GM19324 (cell line): ENCODE results near the gene STXBP5L.
"Not testable (repeated sequence)": the region's sequence is repeated elsewhere in the genome, so short reads cannot be mapped to it uniquely, and the experiment has no call there.

Experiments
- ATAC-seq: cut with Tn5 transposase; IDR thresholded peaks from one replicate; pipeline ENCODE4 v1.9.1; 2021; ENCODE audit warnings: mild to moderate bottlenecking, moderate library complexity; ENCODE audit not compliant: unreplicated experiment, low FRiP score

STXBP5L gene

DNA sequence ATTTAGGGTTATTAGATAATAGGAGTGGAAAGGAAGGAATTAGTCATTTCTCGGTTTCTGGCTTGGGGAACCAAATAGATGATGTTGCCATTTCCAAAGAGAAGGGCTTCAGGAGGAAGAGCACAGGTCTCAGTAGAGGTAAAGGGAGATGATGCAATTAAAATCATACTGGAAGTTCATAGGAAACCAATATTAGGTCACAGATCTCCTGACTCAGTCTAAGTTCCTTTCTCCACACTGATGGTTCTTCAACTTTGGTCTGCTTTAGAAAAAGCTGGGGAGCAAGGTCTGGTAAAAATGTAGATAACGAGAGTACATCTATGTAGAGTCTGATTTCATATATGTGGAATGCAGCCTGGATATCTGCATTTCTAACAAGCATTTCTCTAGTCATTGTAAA is 506.9 kb downstream of the STXBP5L start:
- ATAC-seq, result no peak

DNA sequence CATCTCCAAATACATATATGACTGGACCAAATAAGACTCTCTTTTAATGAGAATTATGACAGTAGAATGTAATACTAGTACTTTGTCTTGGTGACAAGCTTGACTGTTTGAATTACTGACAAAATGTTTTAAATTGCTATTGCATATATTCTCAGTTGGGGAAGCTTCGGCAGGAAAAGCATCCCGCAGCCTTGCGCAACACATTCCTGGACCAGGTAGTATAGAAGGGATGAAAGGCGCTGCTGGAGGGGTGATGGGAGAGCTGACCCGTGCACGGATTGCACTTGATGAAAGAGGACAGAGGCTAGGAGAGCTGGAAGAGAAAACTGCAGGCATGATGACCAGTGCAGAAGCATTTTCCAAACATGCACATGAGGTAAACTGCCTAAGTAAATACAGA is 510.2 kb downstream of the STXBP5L start:
- ATAC-seq, result no peak

DNA sequence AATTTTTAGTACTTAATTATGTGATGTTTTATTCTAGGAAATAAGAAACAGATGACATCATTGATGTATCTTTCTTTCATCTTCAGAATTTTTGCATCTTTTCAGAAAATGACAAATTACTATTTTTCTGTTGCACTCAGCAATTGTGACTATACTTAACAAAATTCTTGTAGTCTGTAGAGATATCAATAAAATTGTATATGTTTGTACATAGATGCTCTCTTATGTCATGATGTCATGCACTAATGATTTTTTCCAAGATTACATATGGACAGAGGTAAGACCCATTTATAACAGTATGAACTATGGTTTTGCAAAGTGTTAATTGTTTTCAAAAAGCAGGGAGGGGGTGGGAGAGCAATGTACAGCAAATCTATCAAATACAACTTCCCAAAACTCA is 516.5 kb downstream of the STXBP5L start:
- ATAC-seq, result no peak

DNA sequence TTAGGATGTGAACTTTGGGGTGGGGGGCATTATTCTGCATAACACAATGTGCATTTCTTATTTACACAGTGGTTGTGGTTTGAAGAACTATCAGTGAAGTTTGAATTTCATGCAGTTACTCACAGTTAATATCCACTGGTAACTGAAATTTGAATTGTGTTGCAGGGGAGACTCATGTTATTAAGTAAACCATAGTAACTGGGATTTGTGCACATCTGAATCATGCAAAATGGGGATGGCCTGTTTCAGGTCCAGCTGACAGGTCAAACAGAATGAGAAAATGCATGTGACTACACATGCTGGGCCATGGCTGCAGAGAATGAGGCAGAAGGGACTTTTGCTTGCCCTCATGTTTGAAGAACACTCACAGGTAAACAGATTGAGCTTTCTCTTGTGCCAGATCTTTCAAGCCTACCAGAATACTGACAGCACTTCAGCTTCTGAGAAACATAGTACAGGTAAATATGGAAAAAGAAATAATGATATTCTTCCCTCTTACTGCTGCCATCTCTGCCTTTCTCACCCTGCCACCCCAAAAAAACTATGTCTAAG is 522.7 kb downstream of the STXBP5L start:
- ATAC-seq, result no peak

DNA sequence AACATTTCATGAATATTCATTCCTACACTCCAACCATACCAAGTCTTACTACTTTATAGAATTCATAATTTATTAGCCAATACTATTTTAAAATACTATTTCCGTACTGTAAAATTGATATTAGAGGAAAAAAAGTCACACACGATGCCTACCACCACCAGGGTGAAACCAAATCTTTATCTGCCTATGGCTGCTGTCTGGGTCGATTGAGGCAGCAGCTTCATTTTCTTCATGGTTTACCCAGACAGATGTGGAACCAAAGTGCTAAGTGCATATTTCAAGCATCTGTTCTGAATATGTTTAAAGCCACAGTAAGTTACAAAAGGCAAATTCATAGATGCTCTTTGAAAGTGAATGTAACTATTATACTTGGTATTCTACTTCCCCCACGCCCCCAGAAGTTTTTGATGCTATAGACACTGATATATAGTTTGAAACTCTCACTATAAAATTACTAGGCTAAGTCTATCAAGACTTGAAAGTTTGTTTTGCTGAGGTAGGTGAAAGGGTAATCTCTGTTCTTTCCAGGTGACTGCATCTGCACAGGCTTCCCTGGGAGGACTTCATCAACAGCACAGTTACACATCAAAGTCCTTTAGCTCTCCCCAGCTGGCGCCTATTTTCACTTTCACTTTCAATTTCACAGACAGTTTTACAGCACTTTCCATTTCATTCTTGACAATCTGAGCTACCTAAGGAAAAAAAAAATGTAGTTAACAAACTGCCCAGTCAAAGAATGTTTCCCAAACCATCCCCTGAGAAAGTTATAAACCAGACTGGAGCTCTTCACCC is 523.9 kb downstream of the STXBP5L start:
- ATAC-seq, result peak; percentile 86

DNA sequence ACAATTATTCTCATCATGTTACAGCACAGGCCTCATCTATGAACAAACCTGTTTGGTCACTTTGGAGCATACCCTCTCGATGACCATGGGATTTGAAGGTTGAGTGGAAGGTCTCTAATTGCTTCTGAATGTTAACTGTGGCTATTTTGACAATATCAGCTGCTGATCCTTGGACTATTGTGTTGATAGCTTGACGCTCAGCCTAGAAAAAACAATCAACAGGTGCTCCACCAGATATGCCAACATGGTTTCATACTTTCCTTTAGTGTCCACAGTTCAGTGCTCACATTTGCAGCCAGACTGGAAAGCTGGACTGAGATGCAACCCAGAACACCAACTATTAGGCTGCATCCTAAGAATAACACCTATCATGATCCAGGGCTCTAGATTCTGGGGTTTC is 528.1 kb downstream of the STXBP5L start:
- no peak for ATAC-seq

DNA sequence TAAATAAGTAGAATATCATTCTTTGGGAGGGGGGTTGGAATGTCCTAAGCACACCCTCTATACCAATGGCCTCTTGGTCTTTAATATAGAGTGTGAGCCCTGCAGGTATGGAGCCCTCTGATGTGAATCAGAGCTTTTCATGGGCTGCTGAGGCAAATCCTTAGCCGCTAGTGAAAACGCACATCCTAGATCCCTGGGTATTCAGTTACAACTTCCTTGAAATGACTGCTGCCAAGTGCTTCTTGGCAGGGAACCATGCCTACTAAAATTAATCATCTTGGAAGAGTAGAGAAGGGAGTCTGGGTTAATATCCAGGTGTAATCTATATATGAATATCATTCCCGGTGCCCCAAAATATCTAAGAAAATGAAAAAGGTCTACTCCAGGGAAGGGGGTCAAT is 528.6 kb downstream of the STXBP5L start:
- no peak for ATAC-seq

DNA sequence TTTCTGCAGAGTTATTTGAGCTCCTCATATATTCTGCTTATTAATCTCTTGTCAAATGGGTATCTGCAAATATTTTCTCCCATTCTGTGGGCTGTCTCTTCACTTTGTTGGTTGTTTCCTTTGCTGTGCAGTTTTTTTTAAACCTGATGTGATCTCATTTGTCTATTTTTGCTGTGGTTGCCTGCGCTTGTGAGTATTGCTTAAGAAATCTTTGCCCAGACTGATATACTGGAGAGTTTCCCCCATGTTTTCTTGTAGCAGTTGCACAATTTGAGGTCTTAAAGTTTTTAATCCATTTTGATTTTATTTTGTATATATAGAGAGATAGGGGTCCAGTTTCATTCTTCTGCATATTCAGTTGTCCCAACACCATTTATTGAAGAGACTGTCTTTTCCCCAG is 535.5 kb downstream of the STXBP5L start:
- ATAC-seq, result no peak

DNA sequence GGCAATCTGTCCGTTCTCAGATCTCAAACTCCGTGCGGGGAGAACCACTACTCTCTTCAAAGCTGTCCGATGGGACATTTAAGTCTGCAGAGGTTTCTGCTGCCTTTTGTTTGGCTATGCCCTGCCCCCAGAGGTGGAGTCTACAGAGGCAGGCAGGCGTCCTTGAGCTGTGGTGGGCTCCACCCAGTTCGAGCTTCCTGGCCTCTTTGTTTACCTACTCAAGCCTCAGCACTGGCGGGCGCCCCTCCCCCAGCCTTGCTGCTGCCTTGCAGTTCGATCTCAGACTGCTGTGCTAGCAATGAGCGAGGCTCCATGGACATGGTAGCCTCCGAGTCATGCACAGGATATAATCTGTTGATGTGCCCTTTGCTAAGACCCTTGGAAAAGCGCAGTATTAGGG is 543.7 kb downstream of the STXBP5L start:
- ATAC-seq, result not testable (repeated sequence)

DNA sequence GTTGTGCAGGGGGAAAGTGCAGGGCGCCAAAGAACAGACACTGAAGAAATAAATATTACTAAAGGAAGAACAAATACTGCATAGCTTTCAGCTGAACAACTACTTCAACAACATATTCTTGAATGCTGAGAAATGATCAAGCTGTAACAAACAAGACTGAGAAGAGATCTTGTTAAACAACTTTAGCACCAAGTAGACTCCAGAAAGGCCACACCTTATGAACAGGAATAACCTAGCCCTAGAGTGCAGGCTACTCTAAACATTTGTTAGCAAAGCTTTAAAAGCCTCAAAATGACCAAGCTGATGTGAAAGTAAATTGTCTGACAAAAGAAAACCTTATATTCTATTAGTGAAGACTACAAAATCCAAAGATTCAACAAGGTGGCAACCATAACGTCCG is 554.6 kb downstream of the STXBP5L start:
- ATAC-seq, result no peak

DNA sequence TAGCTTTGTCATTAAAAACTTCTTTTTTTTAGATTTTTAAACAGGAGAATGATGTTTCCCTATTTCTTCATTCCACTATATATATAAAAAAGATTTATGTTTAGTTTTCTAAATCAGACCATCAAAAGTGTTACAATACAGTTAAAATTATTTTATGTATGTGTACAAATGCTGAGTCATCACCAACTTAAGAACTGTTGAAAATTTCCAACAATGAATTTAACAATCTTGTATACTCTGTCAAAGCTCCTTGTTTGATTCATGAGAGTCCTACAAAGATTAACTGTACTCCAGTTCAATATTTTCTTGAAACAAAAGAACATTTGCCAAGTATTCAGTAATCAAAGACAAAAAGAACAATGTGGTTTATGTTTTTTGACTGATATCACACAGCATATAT is 555.7 kb downstream of the STXBP5L start:
- ATAC-seq, result no peak

DNA sequence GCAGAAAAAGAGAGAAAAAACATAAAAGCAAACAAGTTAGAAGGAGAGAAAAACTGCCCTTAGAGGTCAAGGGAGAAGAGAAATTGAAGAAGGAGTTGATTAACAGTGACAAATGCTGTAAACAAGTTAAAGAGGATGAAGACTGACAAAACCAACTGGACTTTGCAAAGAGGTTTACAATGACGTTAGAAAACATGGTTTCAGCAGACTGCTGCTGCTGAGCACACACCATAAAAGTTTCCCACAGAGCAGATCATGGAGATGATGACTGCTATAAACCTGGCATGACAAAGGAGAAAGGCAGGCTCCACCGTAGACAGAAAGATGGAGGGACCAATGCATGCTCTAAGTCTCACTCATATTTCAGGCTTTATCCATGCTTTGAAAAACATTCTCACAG is 559.1 kb downstream of the STXBP5L start:
- ATAC-seq, result no peak

DNA sequence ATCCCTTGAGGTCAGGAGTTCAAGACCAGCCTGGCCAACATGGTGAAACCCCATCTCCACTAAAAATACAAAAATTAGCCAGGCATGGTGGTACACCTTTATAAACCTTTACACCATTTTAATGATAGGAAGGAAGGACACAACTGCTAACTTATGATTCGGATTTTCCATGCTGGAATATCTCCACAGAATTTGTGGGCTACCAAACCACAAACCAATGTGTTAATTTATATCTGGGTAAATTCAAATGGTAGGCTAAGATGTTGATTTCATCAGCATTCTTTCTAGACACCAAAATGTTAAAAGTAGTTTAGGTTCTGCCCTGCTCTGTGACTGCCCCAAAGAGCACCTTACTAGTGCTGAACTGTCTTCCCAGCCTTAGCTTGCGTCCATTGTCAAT is 565.0 kb downstream of the STXBP5L start:
- no peak for ATAC-seq
